ENCODE data around the gene RAD23A. TPM values are rescaled to one million over a fixed set of nuclear protein-coding genes. Genes with fewer than 3 reads are reported as not detected.
A peak's percentile ranks its signal among the peaks of the same experiment; 100 is the strongest.

The RAD23A gene
- total RNA-seq (100 to 1,000 TPM in 3 of 4 donors, 10 to 100 TPM in 1; 98.8 to 133 (median 117) TPM), polyA plus RNA-seq (10 to 100 TPM; 58.7 to 99.3 (median 70.9) TPM)

GRCh38 chr19:12945479-12946091 is at the start of gene RAD23A:
Gene RAD23A (plus strand): TSS chr19:12945862. CDS start chr19:12945949, 87 bp downstream.
- intact Hi-C loops (cut with DNase I): loop anchor here (5.0 kb wide), 1 partner anchor 58 kb away; the partner anchor contains the start of gene KLF1
- H3K27ac ChIP-seq: peak within 1 kb of the TSS; percentile 93 to 99 (median 96)
- peak within 1 kb of the TSS; percentile 88 to 100 (median 93) for H3K4me3 ChIP-seq
- H3K36me3 ChIP-seq: peaks cover 52 to 73% (median 60%) of the 10 kb centered on the region in 4 donors
- H3K4me1 ChIP-seq: peaks cover 0 to 52% (median 27%) of the 10 kb centered on the region in 4 donors
- TF ChIP-seq EP300 (IDR thresholded peaks at IDR 0.05) (peak in 1 of 4 donors; percentile 62), CTCF (IDR thresholded peaks at IDR 0.05) (no peak), POLR2AphosphoS5 (IDR thresholded peaks at IDR 0.05) (peak; percentile 92 to 99 (median 98)), POLR2A (IDR thresholded peaks at IDR 0.05) (peak; percentile 79 to 87)
- H3K9me3 ChIP-seq: no peaks in the 10 kb centered on the region
- H3K27me3 ChIP-seq: no peaks in the 10 kb centered on the region
- WGBS, 2 donors: 0 to 1% methylated on average over 62 of the region's 62 CpGs
- peak; percentile 99 for DNase-seq

GRCh38 chr19:12896460-12896859 is 49.2 kb upstream of the RAD23A start:
- no peaks in the 10 kb centered on the region for H3K9me3 ChIP-seq
- no peak overlapping the region for H3K27ac ChIP-seq
- H3K4me3 ChIP-seq: no peak overlapping the region
- intact Hi-C loops (cut with DNase I): no loop called here
- no peak for DNase-seq
- peaks cover 4 to 68% (median 20%) of the 10 kb centered on the region in 4 donors for H3K36me3 ChIP-seq
- TF ChIP-seq POLR2AphosphoS5 (IDR thresholded peaks at IDR 0.05) (no peak), POLR2A (IDR thresholded peaks at IDR 0.05) (no peak), CTCF (IDR thresholded peaks at IDR 0.05) (no peak), EP300 (IDR thresholded peaks at IDR 0.05) (no peak)
- WGBS, 2 donors: 97 to 98% methylated on average over 17 of the region's 17 CpGs
- H3K27me3 ChIP-seq: no peaks in the 10 kb centered on the region
- H3K4me1 ChIP-seq: peaks cover 0 to 15% (median 10%) of the 10 kb centered on the region in 4 donors

GRCh38 chr19:12899891-12900518 is 45.7 kb upstream of the RAD23A start:
- Histone ChIP-seq H3K4me1 (no peaks in the 10 kb centered on the region), H3K4me3 (no peak overlapping the region), H3K27ac (no peak overlapping the region), H3K9me3 (no peaks in the 10 kb centered on the region), H3K27me3 (no peaks in the 10 kb centered on the region), H3K36me3 (peaks cover 4 to 46% (median 17%) of the 10 kb centered on the region in 4 donors)
- intact Hi-C loops (cut with DNase I): no loop called here
- no peak for DNase-seq
- TF ChIP-seq POLR2AphosphoS5 (IDR thresholded peaks at IDR 0.05) (no peak), CTCF (IDR thresholded peaks at IDR 0.05) (no peak), EP300 (IDR thresholded peaks at IDR 0.05) (no peak), POLR2A (IDR thresholded peaks at IDR 0.05) (no peak)
- 80 to 88% methylated on average over 10 of the region's 10 CpGs for WGBS, 2 donors

- Histone ChIP-seq H3K27ac (no peak overlapping the region), H3K36me3 (no peaks in the 10 kb centered on the region), H3K9me3 (no peaks in the 10 kb centered on the region), H3K27me3 (no peaks in the 10 kb centered on the region), H3K4me1 (peaks cover 0 to 5% (median 1%) of the 10 kb centered on the region in 4 donors), H3K4me3 (no peak overlapping the region)
- intact Hi-C loops (cut with DNase I): no loop called here
- TF ChIP-seq EP300 (IDR thresholded peaks at IDR 0.05) (no peak), CTCF (IDR thresholded peaks at IDR 0.05) (no peak), POLR2AphosphoS5 (IDR thresholded peaks at IDR 0.05) (no peak), POLR2A (IDR thresholded peaks at IDR 0.05) (no peak)
- WGBS, 2 donors: 74 to 82% methylated on average over 9 of the region's 9 CpGs
- no peak for DNase-seq
Measured at GRCh38 chr19:12907166-12907565, 38.5 kb upstream of the RAD23A start.
